HG02623 (cell line): Measurements from ENCODE around the gene RASIP1.
"Not testable (repeated sequence)": the region's sequence is repeated elsewhere in the genome, so short reads cannot be mapped to it uniquely, and the experiment has no call there.

Source experiments
- ATAC-seq: cut with Tn5 transposase; IDR thresholded peaks from one replicate; pipeline ENCODE4 v1.9.1; 2021; ENCODE audit warnings: moderate library complexity; ENCODE audit not compliant: unreplicated experiment

The RASIP1 gene

DNA sequence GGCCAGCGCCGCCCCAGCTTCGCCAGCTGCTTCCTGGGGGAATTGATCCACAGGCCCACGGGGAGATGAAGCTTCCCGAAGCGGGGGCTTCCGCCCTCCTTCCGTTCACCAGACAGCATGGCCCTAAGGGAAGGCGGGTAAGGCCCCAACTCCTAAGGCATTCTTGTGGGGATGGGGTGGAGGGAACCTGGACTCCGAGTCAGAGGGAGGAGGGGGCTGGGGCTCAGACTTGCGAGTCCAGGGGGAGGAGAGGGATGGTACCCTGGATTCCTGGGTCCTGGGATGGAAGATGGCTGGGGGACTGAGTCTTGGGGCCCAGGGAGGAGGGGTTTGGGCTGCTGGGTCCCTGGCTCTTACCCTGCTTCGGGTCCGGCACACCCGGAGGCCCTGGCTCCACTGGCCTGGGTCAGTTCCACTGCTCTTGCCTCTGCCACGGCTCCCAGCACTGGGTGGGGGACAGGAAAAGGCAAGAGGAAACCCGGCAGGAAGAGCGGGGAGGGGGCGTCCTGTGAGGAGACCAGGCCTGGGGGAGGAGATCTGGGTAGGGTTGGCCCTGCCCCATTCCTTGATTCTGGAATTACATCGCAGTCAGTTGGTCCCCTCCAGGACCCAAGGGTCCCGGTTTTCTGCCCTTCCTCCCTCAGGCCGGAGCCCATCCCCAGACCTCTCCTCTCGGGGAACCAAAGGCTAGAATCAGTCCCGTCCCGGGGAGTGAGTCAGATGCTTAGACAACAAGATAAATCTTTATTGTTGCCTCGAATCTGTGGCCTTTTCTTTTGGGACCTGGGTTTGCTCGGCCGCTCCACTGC lies at the start of gene RASIP1:
Gene RASIP1 (minus strand): TSS at position 447 of the 809 bp plus-strand sequence. CDS start 328 bp downstream, at position 119.
- no peak for ATAC-seq

DNA sequence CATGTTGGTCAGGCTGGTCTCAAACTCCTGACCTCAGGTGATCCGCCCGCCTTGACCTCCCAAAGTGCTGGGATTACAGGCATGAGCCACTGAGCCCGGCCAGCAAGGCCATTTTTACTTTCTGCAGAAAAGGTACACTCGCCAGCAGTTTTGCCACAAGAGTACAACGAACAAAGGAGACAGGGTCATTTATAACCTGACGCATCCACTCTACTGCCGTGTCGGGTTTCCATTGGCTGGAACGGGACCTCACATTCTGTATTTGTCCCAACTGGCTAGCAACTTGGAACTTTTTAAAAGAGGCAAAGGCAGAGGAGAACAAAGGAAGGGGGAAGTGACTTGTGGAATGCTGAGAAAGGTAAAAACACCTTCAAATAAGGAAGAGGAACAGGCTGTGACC lies 46.9 kb upstream of the RASIP1 start:
- not testable (repeated sequence) for ATAC-seq

- not testable (repeated sequence) for ATAC-seq
Measured at GRCh38 chr19:48786422-48786821, 46.0 kb upstream of the RASIP1 start.

DNA sequence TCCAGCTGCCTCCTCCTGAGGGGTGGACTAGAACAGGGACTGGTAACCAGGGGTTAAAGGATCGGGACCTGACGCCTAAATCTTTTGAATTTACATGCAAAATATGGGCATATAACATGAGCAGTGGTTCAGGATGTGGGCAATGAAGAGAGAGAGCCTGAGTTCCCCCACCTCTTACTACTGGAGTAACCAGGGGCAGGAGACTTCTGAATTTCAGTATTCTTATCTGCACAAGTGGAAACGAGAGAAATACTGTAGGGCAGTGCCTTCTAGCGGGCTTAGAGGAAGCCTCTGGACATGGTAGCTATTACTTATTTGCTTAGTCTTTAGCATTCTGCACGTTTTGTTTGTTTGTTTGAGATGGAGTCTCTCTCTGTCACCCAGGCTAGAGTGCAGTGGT lies 44.1 kb upstream of the RASIP1 start:
- no peak for ATAC-seq

- no peak for ATAC-seq
Measured at GRCh38 chr19:48780631-48781391, 40.4 kb upstream of the RASIP1 start.

DNA sequence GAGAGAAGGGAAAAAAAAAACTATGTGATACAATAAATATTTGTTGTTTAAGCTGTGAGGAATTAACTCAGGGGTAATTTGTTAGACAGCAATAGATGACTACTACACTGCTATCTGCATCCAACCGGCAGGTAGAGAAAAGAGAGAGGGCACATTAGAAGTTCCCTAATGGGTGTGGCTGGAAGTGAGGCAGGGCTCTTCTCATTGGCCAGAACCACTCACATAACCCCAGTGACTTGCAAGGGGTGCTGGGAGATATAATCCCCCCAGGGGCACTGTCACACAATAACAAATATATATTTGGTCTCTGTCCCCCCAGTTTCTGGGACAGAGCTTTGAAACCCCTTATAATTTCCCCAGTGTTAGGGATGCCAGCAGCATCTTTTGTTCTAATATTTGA lies 39.2 kb upstream of the RASIP1 start:
- ATAC-seq, result no peak

GRCh38 chr19:48777720-48778119 lies 37.3 kb upstream of the RASIP1 start:
- no peak for ATAC-seq

GRCh38 chr19:48777139-48777538 lies 36.7 kb upstream of the RASIP1 start:
- no peak for ATAC-seq

DNA sequence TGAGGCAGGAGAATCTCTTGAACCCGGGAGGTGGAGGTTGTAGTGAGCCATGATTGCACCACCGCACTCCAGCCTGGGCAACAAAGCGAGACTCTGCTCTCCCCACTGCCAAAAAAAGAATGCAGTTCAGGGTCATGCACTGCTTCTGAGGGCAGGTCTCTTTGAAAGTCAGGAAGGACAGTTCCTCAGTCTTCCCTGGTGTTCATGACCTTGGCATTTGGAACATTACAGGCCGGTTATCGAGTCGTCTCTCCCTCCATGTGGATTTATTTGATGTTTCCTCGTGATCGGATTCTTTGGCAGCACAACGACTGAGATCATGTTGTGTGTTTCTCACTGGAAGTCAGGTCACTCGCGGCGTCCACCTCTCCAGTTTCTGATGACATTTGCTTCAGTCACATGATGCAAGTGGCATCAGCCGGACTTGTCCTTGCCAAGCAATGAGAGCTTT lies 32.1 kb upstream of the RASIP1 start:
- no peak for ATAC-seq

GRCh38 chr19:48770734-48771472 lies 30.5 kb upstream of the RASIP1 start:
- ATAC-seq, result no peak

- no peak for ATAC-seq
Measured at GRCh38 chr19:48770266-48770665, 29.9 kb upstream of the RASIP1 start.

GRCh38 chr19:48768994-48769713 lies 28.7 kb upstream of the RASIP1 start:
- ATAC-seq, result no peak

DNA sequence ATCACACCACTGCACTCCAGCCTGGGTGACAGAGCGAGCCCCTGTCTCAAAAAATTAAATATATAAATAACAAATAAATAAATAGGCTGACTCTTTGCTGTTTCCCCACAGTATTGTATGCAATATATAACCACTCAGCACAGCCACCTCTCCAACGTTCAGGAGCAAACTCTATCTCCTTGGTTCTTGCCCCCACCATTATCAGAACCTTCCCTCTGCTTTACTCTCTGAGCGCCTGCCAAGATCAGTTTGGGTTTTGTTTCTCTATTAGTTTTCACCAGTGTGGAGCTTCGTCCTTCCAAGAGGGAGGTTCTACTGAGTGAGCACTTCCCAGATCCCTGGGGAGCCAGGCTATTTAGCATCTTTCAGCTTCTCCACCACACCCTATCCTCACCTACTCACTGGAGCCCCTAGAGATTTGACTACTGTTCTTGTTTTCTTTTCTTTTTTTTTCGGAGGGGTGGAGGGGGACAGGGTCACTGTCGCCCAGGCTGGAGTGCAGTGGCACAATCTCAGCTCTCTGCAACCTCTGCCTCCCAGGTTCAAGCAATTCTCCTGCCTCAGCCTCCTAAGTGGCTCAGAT lies 27.9 kb upstream of the RASIP1 start:
- ATAC-seq, result not testable (repeated sequence)

- ATAC-seq, result not testable (repeated sequence)
Measured at GRCh38 chr19:48765816-48766215, 25.4 kb upstream of the RASIP1 start.

GRCh38 chr19:48760504-48761205 lies 20.2 kb upstream of the RASIP1 start:
- no peak for ATAC-seq

GRCh38 chr19:48757741-48758144 lies 17.3 kb upstream of the RASIP1 start:
- no peak for ATAC-seq

DNA sequence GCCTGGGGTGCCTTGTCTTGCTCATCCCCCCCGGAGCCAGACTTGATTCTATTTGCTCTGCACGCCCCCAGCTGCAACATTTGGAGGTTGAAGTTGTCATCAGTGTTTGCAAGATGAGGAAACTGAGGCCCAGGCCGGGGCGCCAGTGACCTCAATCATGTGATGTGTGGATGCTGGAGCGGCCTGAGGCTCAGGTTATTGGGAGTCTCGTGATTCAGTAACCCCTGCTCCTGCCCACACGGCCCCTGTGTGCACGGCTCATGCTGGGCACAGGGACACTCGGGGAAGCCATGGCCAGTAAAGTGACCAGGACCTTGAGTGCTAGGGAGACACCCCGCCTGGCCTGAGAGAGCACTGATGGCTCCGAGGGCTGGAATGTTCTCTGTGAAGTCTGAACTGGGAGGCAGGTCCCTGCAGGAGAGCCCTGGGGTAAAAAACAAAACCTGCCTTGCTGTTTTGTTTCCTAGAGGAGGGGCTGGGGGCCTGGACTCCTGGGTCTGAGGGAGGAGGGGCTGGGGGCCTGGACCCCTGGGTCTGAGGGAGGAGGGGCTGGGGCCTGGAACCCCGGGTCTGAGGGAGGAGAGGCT lies 16.8 kb upstream of the RASIP1 start:
- ATAC-seq, result no peak

GRCh38 chr19:48756686-48757085 lies 16.3 kb upstream of the RASIP1 start:
- no peak for ATAC-seq

- no peak for ATAC-seq
Measured at GRCh38 chr19:48756212-48756611, 15.8 kb upstream of the RASIP1 start.
